Heart right ventricle (tissue), 16 donors: Measurements from ENCODE around the gene PHYKPL. TPM values are rescaled to one million over a fixed set of nuclear protein-coding genes. Genes with fewer than 3 reads are reported as not detected.
A peak's percentile ranks its signal among the peaks of the same experiment; 100 is the strongest.

Experiments
- ATAC-seq, 8 donors: fragments of 200-7000 bp; cut with Tn5 transposase; one replicate each; pipeline ENCODE4 v1.9.1; 2020; ENCODE audit warnings: mild to moderate bottlenecking in 8 of 8, moderate library complexity in 8 of 8, moderate number of reproducible peaks in 1 of 8
- DNase-seq, 2 donors: peaks; one replicate each; pipeline ENCODE4 v3.0.0-alpha.2; 2020
- H3K27ac ChIP-seq, 10 donors: fragments of 200-600 bp; sonication (generic) in 2 of 10; one replicate each; pipeline versions ENCODE4 v1.5.0 to v1.8.0; 2020 to 2022; ENCODE audit warnings: mild to moderate bottlenecking in 3 of 10
- H3K27me3 ChIP-seq, 7 donors: fragments of 200-600 bp; one replicate each; pipeline ENCODE4 v1.8.0; 2021 to 2022; ENCODE audit warnings: mild to moderate bottlenecking in 2 of 7
- H3K36me3 ChIP-seq, 9 donors: fragments of 200-600 bp; sonication (generic) in 1 of 9; one replicate each; pipeline versions ENCODE4 v1.5.0 to v1.8.0; 2020 to 2022; ENCODE audit warnings: mild to moderate bottlenecking in 2 of 9
- H3K4me1 ChIP-seq, 9 donors: fragments of 200-600 bp; sonication (generic) in 1 of 9; one replicate each; pipeline versions ENCODE4 v1.5.0 to v1.8.0; 2020 to 2022; ENCODE audit warnings: mild to moderate bottlenecking in 4 of 9
- H3K4me3 ChIP-seq, 10 donors: fragments of 200-600 bp; sonication (generic) in 2 of 10; one replicate each; pipeline versions ENCODE4 v1.5.0 to v1.8.0; 2020 to 2022; ENCODE audit warnings: mild to moderate bottlenecking in 7 of 10, moderate library complexity in 2 of 10
- H3K9me3 ChIP-seq, 11 donors: fragments of 200-600 bp in 10 of 11; sonication (generic) in 2 of 11; one replicate each; pipeline versions ENCODE4 v1.5.0 to v1.8.0; 2013 to 2022; ENCODE audit warnings: mild to moderate bottlenecking in 2 of 11, control low read depth in 1 of 11, moderate library complexity in 1 of 11
- CTCF ChIP-seq, 9 donors: fragments of 200-600 bp; sonication (generic) in 2 of 9; IDR thresholded peaks; one replicate each; pipeline versions ENCODE4 v1.5.0 to v1.8.0; 2021 to 2022; ENCODE audit warnings: antibody characterized with exemption in 9 of 9, mild to moderate bottlenecking in 5 of 9, moderate library complexity in 1 of 9
- WGBS, 2 donors: extraction: QIAGEN DNeasy Blood & Tissue Kit; methylation state at CpG; one replicate each; pipeline ENCODE4 v1.1.7; 2013; ENCODE audit warnings: inconsistent platforms in 1 of 2; 5-methylcytosine and 5-hydroxymethylcytosine counted together
- intact Hi-C, 10 donors: fragments of 100-400 bp; cut with DNase I; formaldehyde crosslinking; loops; one replicate each; pipeline versions ENCODE4 v1.11.1 to v1.14.2; 2022
- polyA plus RNA-seq, 2 donors: library from polyadenylated mRNA; stranded (reverse); fragments of 200-250 nt; gene quantifications; one replicate each; pipeline ENCODE4 v1.2.3, GENCODE V29; 2013
- total RNA-seq, 10 donors: library from RNA; stranded (reverse); fragmentation: NEBNext Ultra II Directional in 3 of 10; extraction: Animal tissue kit (Norgen Biotek cat#: 25700) in 3 of 10; gene quantifications; one replicate each; pipeline versions ENCODE4 v1.2.1 to v1.2.4, GENCODE V29; 2021 to 2023
- donor health status: Arrhythmogenic right ventricular cardiomyopathy.
- donor health status: ischemic (EF 13 %, LVEDD 7.1; RV severe dilation, severe dysfunction).
- donor health status: healthy with polysubstance abuse.
- donor health status: DM: no; HTN: yes; CAD: no.
- donor health status: DM: no; HTN: no; CAD: no.
- donor health status: ischemic (EF 25% LVEDD 6.9; RV normal size, moderate dysfunction).
- donor health status: ischemic (EF 25% LVEDD 5.7; RV mildly dilated, moderate dysfunction).
- donor health status: healthy.
- donor health status: DM: yes; HTN: yes; CAD: no.
- donor health status: Ischemic cardiomyopathy.
- donor health status: ischemic (EF 35%, LVEDD 5.7; RV mildly dilated, moderate dysfunction).
- donor health status: nonischemic (EF 11% LVEDD 7.7; RV severe dilation, severe dysfunction).
- donor health status: DM: yes; HTN: yes; CAD: no.
- donor health status: PGD.
- donor health status: ischemic (EF 29% LVEDD 5.4; RV normal size, mild dysfunction).
- donor health status: nonischemic (EF 23%, LVEDD 6.1; RV moderate dilation, normal function).

Gene PHYKPL
- total and polyA plus RNA-seq, 12 donors: 24.8 to 59.8 (median 37.3) TPM

GRCh38 chr5:178279723-178280438 lies 47.3 kb upstream of the PHYKPL start:
- Histone ChIP-seq H3K4me1 (peaks cover 0 to 16% (median 4%) of the 10 kb centered on the region in 9 donors), H3K9me3 (peaks cover 0 to 21% (median 8%) of the 10 kb centered on the region in 11 donors), H3K27me3 (peaks cover 0 to 21% (median 3%) of the 10 kb centered on the region in 7 donors), H3K36me3 (no peaks in the 10 kb centered on the region), H3K27ac (no peak overlapping the region), H3K4me3 (no peak overlapping the region)
- peak; percentile 87 to 97 (median 93) for ATAC-seq
- TF ChIP-seq CTCF (IDR thresholded peaks at IDR 0.05): peak; percentile 87 to 98 (median 96)
- peak; percentile 89 to 93 for DNase-seq
- intact Hi-C loops: loop anchor here (1.0 to 10.0 kb wide), 13 partner anchors 175 to 1212 kb away; partner anchors contain the start of gene COL23A1 (in 9 of the 10)
- 18 to 21% methylated on average over 33 of the region's 33 CpGs for WGBS, 2 donors

GRCh38 chr5:178279026-178279722 lies 46.6 kb upstream of the PHYKPL start:
- H3K9me3 ChIP-seq: peaks cover 0 to 19% (median 6%) of the 10 kb centered on the region in 11 donors
- no peaks in the 10 kb centered on the region for H3K36me3 ChIP-seq
- peaks cover 0 to 14% (median 3%) of the 10 kb centered on the region in 9 donors for H3K4me1 ChIP-seq
- no peak for TF ChIP-seq CTCF (IDR thresholded peaks at IDR 0.05)
- ATAC-seq: peak in 2 of 8 donors; percentile 3
- H3K27ac ChIP-seq: no peak overlapping the region
- intact Hi-C loops: loop anchor here in 3 of 10 donors (2.0 to 10.0 kb wide), 4 partner anchors 272 to 566 kb away; partner anchors contain the start of gene COL23A1 (in 1 of the 3)
- no peak for DNase-seq
- H3K4me3 ChIP-seq: no peak overlapping the region
- WGBS, 2 donors: 80 to 87% methylated on average over 14 of the region's 14 CpGs
- peaks cover 0 to 21% (median 3%) of the 10 kb centered on the region in 7 donors for H3K27me3 ChIP-seq

- intact Hi-C loops: loop anchor here in 3 of 10 donors (2.0 to 10.0 kb wide), 4 partner anchors 272 to 566 kb away; partner anchors contain the start of gene COL23A1 (in 1 of the 3)
- H3K4me1 ChIP-seq: peaks cover 0 to 14% (median 3%) of the 10 kb centered on the region in 9 donors
- H3K36me3 ChIP-seq: no peaks in the 10 kb centered on the region
- H3K4me3 ChIP-seq: no peak overlapping the region
- ATAC-seq (no peak), DNase-seq (no peak)
- WGBS, 2 donors: 76 to 83% methylated on average over 18 of the region's 18 CpGs
- peaks cover 0 to 12% (median 0%) of the 10 kb centered on the region in 11 donors for H3K9me3 ChIP-seq
- TF ChIP-seq CTCF (IDR thresholded peaks at IDR 0.05): no peak
- H3K27ac ChIP-seq: no peak overlapping the region
- peaks cover 0 to 21% (median 3%) of the 10 kb centered on the region in 7 donors for H3K27me3 ChIP-seq
Observed at GRCh38 chr5:178278358-178279023, 45.9 kb upstream of the PHYKPL start.

- Histone ChIP-seq H3K27ac (no peak overlapping the region), H3K9me3 (peaks cover 0 to 9% (median 0%) of the 10 kb centered on the region in 11 donors), H3K4me3 (no peak overlapping the region), H3K36me3 (no peaks in the 10 kb centered on the region), H3K4me1 (peaks cover 0 to 14% (median 3%) of the 10 kb centered on the region in 9 donors), H3K27me3 (peaks cover 0 to 21% (median 3%) of the 10 kb centered on the region in 7 donors)
- intact Hi-C loops: loop anchor here in 3 of 10 donors (2.0 to 10.0 kb wide), 4 partner anchors 273 to 567 kb away; partner anchors contain the start of gene COL23A1 (in 1 of the 3)
- TF ChIP-seq CTCF (IDR thresholded peaks at IDR 0.05): no peak
- no peak for ATAC-seq
- WGBS, 2 donors: 59 to 66% methylated on average over 12 of the region's 12 CpGs
- no peak for DNase-seq
Observed at GRCh38 chr5:178277866-178278265, 45.3 kb upstream of the PHYKPL start.
